Activated naive CD4-positive, alpha-beta T cell (primary cell): ENCODE measurements around the gene SDF4.

Experiments
- DNase-seq, 4 experiments: peaks; one replicate each; lab custom pipeline; 2025; lab: John Stamatoyannopoulos, UW

Gene SDF4

GRCh38 chr1:1228187-1228586, 3.6 kb downstream of the SDF4 start:
- no peak for DNase-seq

GRCh38 chr1:1227386-1227785, 4.4 kb downstream of the SDF4 start:
- no peak for DNase-seq

- DNase-seq, result no peak
Observed at GRCh38 chr1:1226566-1227362, 5.0 kb downstream of the SDF4 start.

GRCh38 chr1:1225913-1226312, 5.9 kb downstream of the SDF4 start:
- DNase-seq, result no peak

- no peak for DNase-seq
Observed at GRCh38 chr1:1225238-1225845, 6.5 kb downstream of the SDF4 start.

GRCh38 chr1:1223891-1224290, 7.9 kb downstream of the SDF4 start:
- DNase-seq, result no peak

GRCh38 chr1:1223321-1223720, 8.5 kb downstream of the SDF4 start:
- DNase-seq, result no peak

GRCh38 chr1:1222575-1223225, 9.1 kb downstream of the SDF4 start:
- no peak for DNase-seq

- no peak for DNase-seq
Observed at GRCh38 chr1:1221887-1222574, 9.8 kb downstream of the SDF4 start.

GRCh38 chr1:1220197-1220596, 11.6 kb downstream of the SDF4 start:
- no peak for DNase-seq

- DNase-seq, result no peak
Observed at GRCh38 chr1:1219341-1219740, 12.5 kb downstream of the SDF4 start.

- no peak for DNase-seq
Observed at GRCh38 chr1:1218524-1219200, 13.1 kb downstream of the SDF4 start.

- no peak for DNase-seq
Observed at GRCh38 chr1:1217621-1218523, 13.9 kb downstream of the SDF4 start.

- DNase-seq, result no peak
Observed at GRCh38 chr1:1216770-1217620, 14.8 kb downstream of the SDF4 start.

GRCh38 chr1:1215881-1216605, 15.8 kb downstream of the SDF4 start:
- no peak for DNase-seq

GRCh38 chr1:1215080-1215676, 16.6 kb downstream of the SDF4 start:
- no peak for DNase-seq

GRCh38 chr1:1213345-1214265, 18.2 kb downstream of the SDF4 start, which contains the start of gene TNFRSF4:
Gene TNFRSF4, minus strand, starts transcription at chr1:1214153. Its CDS starts 26 bp downstream, at chr1:1214127.
- no peak for DNase-seq
